ENCODE results near the gene COPE. TPM values are rescaled to one million over a fixed set of nuclear protein-coding genes. Genes with fewer than 3 reads are reported as not detected.

COPE gene
- total and polyA plus RNA-seq, 2 of the 4 experiments (the other 2 are of a cell fraction) = 347 to 461 TPM

DNA sequence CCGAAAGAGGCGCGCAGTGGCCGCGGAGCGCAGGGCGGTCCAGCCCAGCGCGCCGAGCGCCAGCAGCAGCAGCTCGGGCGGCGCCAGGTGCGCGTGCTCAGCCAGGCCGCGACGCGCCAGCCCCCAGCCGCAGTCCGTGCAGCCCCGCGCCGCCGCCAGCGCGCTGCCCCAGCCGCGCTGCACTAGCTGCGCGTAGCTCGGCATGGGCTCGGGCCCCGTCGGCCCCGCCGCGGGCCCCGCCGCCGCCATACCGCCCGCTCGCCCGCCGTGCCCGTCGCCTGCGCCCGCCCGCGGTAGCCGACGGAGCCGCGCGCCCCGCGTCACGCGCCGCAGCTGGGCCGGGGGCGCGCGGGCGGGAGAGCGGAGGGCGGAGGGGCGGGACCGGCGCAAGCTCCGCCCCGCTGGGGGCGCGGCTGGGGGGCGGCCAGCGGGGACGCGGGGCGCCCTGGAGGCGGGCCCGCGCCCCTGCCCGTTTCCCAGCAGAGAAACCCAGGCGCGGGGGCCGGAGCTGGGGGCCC, 23.3 kb downstream of the COPE start, which contains the start of gene CERS1:
TSS of gene CERS1 (minus strand) at position 335 of the 518 bp plus-strand sequence. CDS start at position 249, 86 bp downstream.
- Histone ChIP-seq H3K4me1 (ENCODE audit: control insufficient read depth, insufficient read depth, low read length) (peaks cover 8% of the 10 kb centered on the region; the same call in 1 of the 2 replicates), H3K14ac (replicated peaks; ENCODE audit: low read depth, low read length) (no peak within 1 kb of the TSS), H3K27me3 (ENCODE audit: control insufficient read depth, insufficient read depth, low read length) (peaks cover 7% of the 10 kb centered on the region; the same call in 1 of the 2 replicates), H2BK15ac (ENCODE audit: low read depth, low read length) (no peak within 1 kb of the TSS), H2BK5ac (ENCODE audit: low read depth, low read length, poor library complexity, severe bottlenecking) (no peak within 1 kb of the TSS), H3K9me3 (ENCODE audit: control insufficient read depth, insufficient read depth, low read length) (no peaks in the 10 kb centered on the region), H3K4ac (ENCODE audit: low read depth, low read length) (no peak within 1 kb of the TSS), H3K36me3 (ENCODE audit: control insufficient read depth, insufficient read depth, low read length) (peaks cover 21% of the 10 kb centered on the region), H4K8ac (ENCODE audit: low read depth in 2 of 2, low read length in 2 of 2) (no peak within 1 kb of the TSS), H3K27ac (ENCODE audit: insufficient read depth, low read length) (no peak within 1 kb of the TSS), H2AFZ (replicated peaks; ENCODE audit: low read length, poor library complexity) (peak within 1 kb of the TSS; percentile 89), H3K56ac (ENCODE audit: extremely low read depth, insufficient read depth, low read length) (no peak within 1 kb of the TSS), H3K23ac (ENCODE audit: low read depth, low read length) (no peak within 1 kb of the TSS), H2AK9ac (replicated peaks; ENCODE audit: low read depth, low read length, poor library complexity) (peak within 1 kb of the TSS; percentile 58), H3K18ac (ENCODE audit: low read depth, low read length) (no peak within 1 kb of the TSS), H2AK5ac (ENCODE audit: low read depth, low read length) (no peak within 1 kb of the TSS; the same call in 1 of the 2 replicates), H3K79me1 (ENCODE audit: low read depth in 1 of 2, low read length in 2 of 2) (peaks cover 0 to 3% of the 10 kb centered on the region in 2 experiments; a peak in 1 of 4 replicates), H4K20me1 (ENCODE audit: insufficient read depth, low read length) (peaks cover 22% of the 10 kb centered on the region), H4K5ac (ENCODE audit: low read depth, low read length) (no peak within 1 kb of the TSS), H3K9me1 (ENCODE audit: insufficient read depth, low read length) (no peaks in the 10 kb centered on the region), H2BK20ac (ENCODE audit: low read depth, low read length) (no peak within 1 kb of the TSS), H3K4me2 (ENCODE audit: low read depth, low read length) (peak within 1 kb of the TSS; percentile 80), H3K4me3 (ENCODE audit: insufficient read depth, low read depth, low read length) (peak within 1 kb of the TSS; percentile 47), H3K9ac (ENCODE audit: low read depth, low read length) (peak within 1 kb of the TSS; percentile 9; the same call in 1 of the 2 replicates), H2BK120ac (ENCODE audit: low read depth, low read length) (no peak within 1 kb of the TSS), H4K91ac (ENCODE audit: insufficient read depth, low read depth, low read length) (no peak within 1 kb of the TSS)
- no peak for TF ChIP-seq NFE2L2 (IDR thresholded peaks at IDR 0.05; ENCODE audit: low read depth, low read length)
- TF ChIP-seq, protein P1, sequence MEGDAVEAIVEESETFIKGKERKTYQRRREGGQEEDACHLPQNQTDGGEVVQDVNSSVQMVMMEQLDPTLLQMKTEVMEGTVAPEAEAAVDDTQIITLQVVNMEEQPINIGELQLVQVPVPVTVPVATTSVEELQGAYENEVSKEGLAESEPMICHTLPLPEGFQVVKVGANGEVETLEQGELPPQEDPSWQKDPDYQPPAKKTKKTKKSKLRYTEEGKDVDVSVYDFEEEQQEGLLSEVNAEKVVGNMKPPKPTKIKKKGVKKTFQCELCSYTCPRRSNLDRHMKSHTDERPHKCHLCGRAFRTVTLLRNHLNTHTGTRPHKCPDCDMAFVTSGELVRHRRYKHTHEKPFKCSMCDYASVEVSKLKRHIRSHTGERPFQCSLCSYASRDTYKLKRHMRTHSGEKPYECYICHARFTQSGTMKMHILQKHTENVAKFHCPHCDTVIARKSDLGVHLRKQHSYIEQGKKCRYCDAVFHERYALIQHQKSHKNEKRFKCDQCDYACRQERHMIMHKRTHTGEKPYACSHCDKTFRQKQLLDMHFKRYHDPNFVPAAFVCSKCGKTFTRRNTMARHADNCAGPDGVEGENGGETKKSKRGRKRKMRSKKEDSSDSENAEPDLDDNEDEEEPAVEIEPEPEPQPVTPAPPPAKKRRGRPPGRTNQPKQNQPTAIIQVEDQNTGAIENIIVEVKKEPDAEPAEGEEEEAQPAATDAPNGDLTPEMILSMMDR (conservative IDR thresholded peaks at IDR 0.05; ENCODE audit: low read depth, low read length) = no peak
- ChIA-PET CTCF (interaction anchor here (0.9 to 1.3 kb wide), 3 partner anchors 29 to 100 kb away, joined by 3 to 7 read pairs (median 3); no protein-coding TSS in a partner anchor), POLR2A (ENCODE audit: unreplicated experiment) (no interaction called here)
- DNase-seq (no peak), ATAC-seq (ENCODE audit: low read depth) (peak; percentile 42)
- WGBS, 2 experiments (ENCODE audit: extremely low coverage in 2 of 2, insufficient read length in 1 of 2) = 2% methylated on average over 29 of the region's 89 CpGs; no CpG with 5 or more reads in 1 of the 2 experiments
- dilution Hi-C loops (cut with HindIII; ENCODE audit: low sequenced_read_pairs, unreplicated experiment) (no loop called here), in situ Hi-C loops (cut with MboI; ENCODE audit: low sequenced_read_pairs) (no loop called here), intact Hi-C loops (cut with micrococcal nuclease) (loop anchor here (1.0 kb wide), 1 partner anchor 21 kb away; no protein-coding TSS in a partner anchor)
- no TSS peak for BruUV-seq (replicated peaks)
